ENCODE measurements around the gene CTSF. TPM values are rescaled to one million over a fixed set of nuclear protein-coding genes. Genes with fewer than 3 reads are reported as not detected.

The CTSF gene
- total and polyA plus RNA-seq, 2 of the 13 experiments (the other 11 are each of a cell fraction or from before 2014, with no cell fraction given): not detected

- TF ChIP-seq ZBTB33 (CRISPR knock-in tag; IDR thresholded peaks at IDR 0.05): no peak
- peak; percentile 79 for TF ChIP-seq ZNF543 (CRISPR knock-in tag; IDR thresholded peaks at IDR 0.05)
- peak; percentile 55; the same call in 1 of the 2 replicates for TF ChIP-seq ZNF503 (CRISPR knock-in tag; IDR thresholded peaks at IDR 0.05)
- peak; percentile 89; the same call in 1 of the 2 replicates for TF ChIP-seq ZC3H13 (CRISPR knock-in tag; IDR thresholded peaks at IDR 0.05)
- TF ChIP-seq SNRNP70 (IDR thresholded peaks at IDR 0.05; ENCODE audit: low read depth, low read length): no peak
- peak; percentile 86 for TF ChIP-seq NKX3-1 (CRISPR knock-in tag; IDR thresholded peaks at IDR 0.05)
- TF ChIP-seq ZNF251 (CRISPR knock-in tag; IDR thresholded peaks at IDR 0.05): no peak
- peak; percentile 70 for TF ChIP-seq PATZ1 (CRISPR knock-in tag; IDR thresholded peaks at IDR 0.05)
- no peak for TF ChIP-seq NAIF1 (CRISPR knock-in tag; IDR thresholded peaks at IDR 0.05; ENCODE audit: borderline replicate concordance)
- TF ChIP-seq CCAR2 (optimal IDR thresholded peaks at IDR 0.05; ENCODE audit: low read depth, low read length): no peak
- TF ChIP-seq MATR3 (CRISPR knock-in tag; IDR thresholded peaks at IDR 0.05): no peak
- no peak; the same call in 1 of the 2 replicates for TF ChIP-seq NCOR1 (IDR thresholded peaks at IDR 0.05; ENCODE audit: borderline replicate concordance, low read length)
- TF ChIP-seq MAFF (IDR thresholded peaks at IDR 0.05; ENCODE audit: low read depth, low read length): no peak
- peak; percentile 27; the same call in 1 of the 2 replicates for TF ChIP-seq ELF3 (CRISPR knock-in tag; IDR thresholded peaks at IDR 0.05)
- TF ChIP-seq ATM (IDR thresholded peaks at IDR 0.05; ENCODE audit: borderline replicate concordance): no peak
- no peak for TF ChIP-seq U2AF1 (optimal IDR thresholded peaks at IDR 0.05; ENCODE audit: low read depth, low read length)
- TF ChIP-seq AHDC1 (CRISPR knock-in tag; IDR thresholded peaks at IDR 0.05; ENCODE audit: borderline replicate concordance): no peak
These were observed 48.2 kb upstream of the CTSF start, which contains the start of gene RBM14 (continued) for GRCh38 chr11:66616379-66617154.
